ENCODE measurements around the gene COL4A5.

Gene COL4A5

DNA sequence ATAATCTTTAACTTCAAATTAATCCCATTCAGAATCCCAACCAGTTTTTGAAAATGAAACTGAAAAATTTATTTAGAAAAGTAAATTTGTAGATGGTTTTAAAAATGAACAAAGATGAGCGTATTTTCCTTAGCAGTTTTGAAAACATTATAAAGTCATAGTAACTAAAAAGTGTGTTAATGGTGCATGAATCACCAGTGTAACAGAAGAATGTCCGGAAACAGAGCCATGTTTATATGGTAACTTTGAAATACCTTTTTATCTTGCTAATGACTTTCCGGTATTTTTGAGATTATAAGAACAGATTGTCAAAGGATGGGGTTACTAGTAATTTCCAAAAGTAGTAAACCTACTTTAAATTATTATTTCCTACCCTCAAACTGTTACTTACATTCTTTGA is 150.9 kb downstream of the COL4A5 start:
- Histone ChIP-seq H3K27ac (ENCODE audit: low read depth, low read length) (no peak overlapping the region), H3K4me3 (ENCODE audit: low read depth in 1 of 5, low read length in 5 of 5) (no peak overlapping the region), H3K4me1 (ENCODE audit: control insufficient read depth in 5 of 5, insufficient read depth in 5 of 5, low read length in 5 of 5) (no peaks in the 10 kb centered on the region), H3K9me3 (ENCODE audit: control insufficient read depth in 5 of 5, low read length in 5 of 5) (no peaks in the 10 kb centered on the region), H3K36me3 (ENCODE audit: control insufficient read depth in 5 of 5, insufficient read depth in 5 of 5, low read length in 5 of 5) (no peaks in the 10 kb centered on the region), H3K9ac (ENCODE audit: low read length in 5 of 5) (no peak overlapping the region), H3K27me3 (ENCODE audit: control insufficient read depth in 5 of 5, insufficient read depth in 4 of 5, low read length in 5 of 5) (peaks cover 0 to 4% (median 0%) of the 10 kb centered on the region in 5 donors)

DNA sequence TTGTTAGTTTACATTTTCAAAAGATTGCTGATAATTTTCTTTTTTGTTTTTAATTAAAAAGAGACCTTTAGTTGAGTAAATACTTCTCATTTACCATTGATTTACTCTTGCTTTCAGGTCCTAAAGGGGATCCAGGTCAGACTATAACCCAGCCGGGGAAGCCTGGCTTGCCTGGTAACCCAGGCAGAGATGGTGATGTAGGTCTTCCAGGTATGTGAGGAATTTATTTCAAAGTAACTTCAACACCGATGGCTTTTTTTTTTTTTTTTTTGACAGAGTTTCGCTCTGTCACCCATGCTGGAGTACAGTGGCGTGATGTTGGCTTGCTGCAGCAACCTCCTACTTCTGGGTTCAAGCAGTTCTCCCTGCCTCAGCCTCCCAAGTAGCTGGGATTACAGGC is 161.6 kb downstream of the COL4A5 start:
- no peaks in the 10 kb centered on the region for H3K9me3 ChIP-seq (ENCODE audit: control insufficient read depth in 5 of 5, low read length in 5 of 5)
- peaks cover 0 to 3% (median 0%) of the 10 kb centered on the region in 5 donors for H3K27me3 ChIP-seq (ENCODE audit: control insufficient read depth in 5 of 5, insufficient read depth in 4 of 5, low read length in 5 of 5)
- H3K9ac ChIP-seq (ENCODE audit: low read length in 5 of 5), result no peak overlapping the region
- H3K36me3 ChIP-seq (ENCODE audit: control insufficient read depth in 5 of 5, insufficient read depth in 5 of 5, low read length in 5 of 5), result no peaks in the 10 kb centered on the region
- H3K4me1 ChIP-seq (ENCODE audit: control insufficient read depth in 5 of 5, insufficient read depth in 5 of 5, low read length in 5 of 5), result no peaks in the 10 kb centered on the region
- H3K4me3 ChIP-seq (ENCODE audit: low read depth in 1 of 5, low read length in 5 of 5), result no peak overlapping the region
- no peak overlapping the region for H3K27ac ChIP-seq (ENCODE audit: low read depth, low read length)

- no peak overlapping the region for H3K4me3 ChIP-seq (ENCODE audit: low read depth in 1 of 5, low read length in 5 of 5)
- H3K4me1 ChIP-seq (ENCODE audit: control insufficient read depth in 5 of 5, insufficient read depth in 5 of 5, low read length in 5 of 5), result no peaks in the 10 kb centered on the region
- no peaks in the 10 kb centered on the region for H3K27me3 ChIP-seq (ENCODE audit: control insufficient read depth in 5 of 5, insufficient read depth in 4 of 5, low read length in 5 of 5)
- no peak overlapping the region for H3K9ac ChIP-seq (ENCODE audit: low read length in 5 of 5)
- H3K9me3 ChIP-seq (ENCODE audit: control insufficient read depth in 5 of 5, low read length in 5 of 5), result no peaks in the 10 kb centered on the region
- no peaks in the 10 kb centered on the region for H3K36me3 ChIP-seq (ENCODE audit: control insufficient read depth in 5 of 5, insufficient read depth in 5 of 5, low read length in 5 of 5)
- H3K27ac ChIP-seq (ENCODE audit: low read depth, low read length), result no peak overlapping the region
Measured at GRCh38 chrX:108610141-108610540, 170.5 kb downstream of the COL4A5 start.

DNA sequence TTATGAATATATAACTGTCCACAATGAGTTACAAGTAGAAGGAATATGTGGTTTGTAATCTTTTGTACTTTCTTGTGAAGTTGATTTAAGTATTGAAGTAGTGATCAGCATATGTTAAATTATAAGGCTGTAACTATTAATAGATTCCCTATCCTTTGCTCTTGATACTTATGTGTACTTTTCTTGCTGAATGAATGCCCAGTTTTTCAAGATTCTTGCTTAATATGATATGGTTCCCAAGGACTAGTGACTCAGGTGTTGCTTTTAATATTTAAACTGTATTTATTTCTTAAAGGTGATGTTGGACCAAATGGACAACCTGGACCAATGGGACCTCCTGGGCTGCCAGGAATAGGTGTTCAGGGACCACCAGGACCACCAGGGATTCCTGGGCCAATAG is 175.0 kb downstream of the COL4A5 start:
- Histone ChIP-seq H3K27me3 (ENCODE audit: control insufficient read depth in 5 of 5, insufficient read depth in 4 of 5, low read length in 5 of 5) (no peaks in the 10 kb centered on the region), H3K4me1 (ENCODE audit: control insufficient read depth in 5 of 5, insufficient read depth in 5 of 5, low read length in 5 of 5) (no peaks in the 10 kb centered on the region), H3K36me3 (ENCODE audit: control insufficient read depth in 5 of 5, insufficient read depth in 5 of 5, low read length in 5 of 5) (no peaks in the 10 kb centered on the region), H3K4me3 (ENCODE audit: low read depth in 1 of 5, low read length in 5 of 5) (no peak overlapping the region), H3K9ac (ENCODE audit: low read length in 5 of 5) (no peak overlapping the region), H3K27ac (ENCODE audit: low read depth, low read length) (no peak overlapping the region), H3K9me3 (ENCODE audit: control insufficient read depth in 5 of 5, low read length in 5 of 5) (no peaks in the 10 kb centered on the region)

DNA sequence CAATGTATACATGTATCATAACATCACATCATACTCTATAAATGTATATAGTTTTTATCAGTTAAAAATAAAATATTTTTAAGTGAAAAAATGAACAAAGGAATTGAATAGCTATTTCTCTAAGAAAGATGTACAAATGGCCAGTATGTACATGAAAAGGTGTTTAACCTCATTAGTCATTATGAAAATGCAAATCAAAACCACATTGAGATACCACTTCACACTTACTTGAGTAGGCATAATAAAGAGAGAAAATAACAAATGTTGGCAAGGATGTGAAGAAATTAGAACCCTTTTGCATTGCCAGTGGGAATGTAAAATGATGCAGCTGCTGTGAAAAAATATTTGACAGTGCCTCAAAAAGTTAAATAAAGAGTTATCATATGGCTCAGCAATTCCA is 201.2 kb downstream of the COL4A5 start:
- Histone ChIP-seq H3K4me3 (ENCODE audit: low read depth in 1 of 5, low read length in 5 of 5) (no peak overlapping the region), H3K9me3 (ENCODE audit: control insufficient read depth in 5 of 5, low read length in 5 of 5) (peaks cover 0 to 20% (median 16%) of the 10 kb centered on the region in 5 donors), H3K4me1 (ENCODE audit: control insufficient read depth in 5 of 5, insufficient read depth in 5 of 5, low read length in 5 of 5) (no peaks in the 10 kb centered on the region), H3K9ac (ENCODE audit: low read length in 5 of 5) (no peak overlapping the region), H3K27ac (ENCODE audit: low read depth, low read length) (no peak overlapping the region), H3K27me3 (ENCODE audit: control insufficient read depth in 5 of 5, insufficient read depth in 4 of 5, low read length in 5 of 5) (peaks cover 0 to 4% (median 0%) of the 10 kb centered on the region in 5 donors), H3K36me3 (ENCODE audit: control insufficient read depth in 5 of 5, insufficient read depth in 5 of 5, low read length in 5 of 5) (no peaks in the 10 kb centered on the region)

DNA sequence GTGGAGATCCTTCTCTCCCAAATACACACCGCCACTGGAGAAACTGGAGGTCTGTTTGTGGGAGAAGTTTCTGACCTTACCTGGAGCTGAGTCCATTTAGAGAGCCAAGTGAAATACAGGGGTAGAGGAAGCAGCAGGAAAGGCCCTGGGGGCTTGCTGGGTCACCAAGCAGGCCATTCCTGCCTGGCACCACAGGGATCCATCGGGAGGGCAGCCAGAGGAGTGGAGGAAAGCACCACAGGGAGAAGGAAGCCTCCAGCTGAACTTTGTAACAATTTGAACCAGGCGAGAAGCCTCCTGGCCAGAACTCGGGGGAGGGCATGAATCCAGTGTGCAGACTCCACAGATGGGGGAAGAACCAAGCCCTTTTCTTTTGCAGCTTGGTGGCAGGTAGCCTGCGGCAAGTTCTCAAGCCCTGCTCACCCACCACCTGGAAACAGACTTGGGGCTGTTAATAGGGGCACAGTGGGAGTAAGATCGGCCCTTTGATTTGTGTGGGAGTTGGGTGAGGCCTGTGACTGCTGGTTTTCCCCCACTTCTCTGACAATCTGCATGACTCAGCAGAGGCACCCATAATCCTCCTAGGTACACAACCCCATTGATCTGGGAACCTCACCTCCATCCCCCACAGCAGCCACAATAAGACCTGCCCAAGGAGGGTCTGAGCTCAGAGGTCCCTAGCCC is 202.1 kb downstream of the COL4A5 start:
- Histone ChIP-seq H3K36me3 (ENCODE audit: control insufficient read depth in 5 of 5, insufficient read depth in 5 of 5, low read length in 5 of 5) (no peaks in the 10 kb centered on the region), H3K4me3 (ENCODE audit: low read depth in 1 of 5, low read length in 5 of 5) (no peak overlapping the region), H3K27me3 (ENCODE audit: control insufficient read depth in 5 of 5, insufficient read depth in 4 of 5, low read length in 5 of 5) (peaks cover 0 to 4% (median 0%) of the 10 kb centered on the region in 5 donors), H3K27ac (ENCODE audit: low read depth, low read length) (no peak overlapping the region), H3K9me3 (ENCODE audit: control insufficient read depth in 5 of 5, low read length in 5 of 5) (peaks cover 0 to 20% (median 16%) of the 10 kb centered on the region in 5 donors), H3K9ac (ENCODE audit: low read length in 5 of 5) (no peak overlapping the region), H3K4me1 (ENCODE audit: control insufficient read depth in 5 of 5, insufficient read depth in 5 of 5, low read length in 5 of 5) (no peaks in the 10 kb centered on the region)

DNA sequence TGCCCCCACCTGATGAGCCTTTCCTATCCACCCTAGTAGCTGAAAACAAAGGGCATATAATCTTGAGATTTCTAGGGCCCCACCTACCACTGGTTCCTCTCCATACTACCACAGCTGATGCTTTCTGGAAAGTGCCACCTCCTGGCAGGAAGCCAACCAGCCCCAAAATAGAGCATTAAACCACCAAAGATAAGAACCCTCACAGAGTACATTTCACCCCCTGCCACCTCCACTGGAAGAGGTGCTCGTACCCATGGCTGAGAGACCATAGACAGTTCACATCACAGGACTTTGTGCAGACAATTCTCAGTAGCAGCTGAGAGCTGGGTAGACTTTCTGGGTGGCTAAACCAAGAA is 202.6 kb downstream of the COL4A5 start:
- Histone ChIP-seq H3K9me3 (ENCODE audit: control insufficient read depth in 5 of 5, low read length in 5 of 5) (peaks cover 0 to 20% (median 16%) of the 10 kb centered on the region in 5 donors), H3K9ac (ENCODE audit: low read length in 5 of 5) (no peak overlapping the region), H3K4me1 (ENCODE audit: control insufficient read depth in 5 of 5, insufficient read depth in 5 of 5, low read length in 5 of 5) (no peaks in the 10 kb centered on the region), H3K27me3 (ENCODE audit: control insufficient read depth in 5 of 5, insufficient read depth in 4 of 5, low read length in 5 of 5) (peaks cover 0 to 4% (median 0%) of the 10 kb centered on the region in 5 donors), H3K36me3 (ENCODE audit: control insufficient read depth in 5 of 5, insufficient read depth in 5 of 5, low read length in 5 of 5) (no peaks in the 10 kb centered on the region), H3K27ac (ENCODE audit: low read depth, low read length) (no peak overlapping the region), H3K4me3 (ENCODE audit: low read depth in 1 of 5, low read length in 5 of 5) (no peak overlapping the region)

- no peak overlapping the region for H3K4me3 ChIP-seq (ENCODE audit: low read depth in 1 of 5, low read length in 5 of 5)
- peaks cover 0 to 3% (median 0%) of the 10 kb centered on the region in 5 donors for H3K27me3 ChIP-seq (ENCODE audit: control insufficient read depth in 5 of 5, insufficient read depth in 4 of 5, low read length in 5 of 5)
- H3K27ac ChIP-seq (ENCODE audit: low read depth, low read length), result no peak overlapping the region
- no peaks in the 10 kb centered on the region for H3K36me3 ChIP-seq (ENCODE audit: control insufficient read depth in 5 of 5, insufficient read depth in 5 of 5, low read length in 5 of 5)
- H3K4me1 ChIP-seq (ENCODE audit: control insufficient read depth in 5 of 5, insufficient read depth in 5 of 5, low read length in 5 of 5), result no peaks in the 10 kb centered on the region
- no peak overlapping the region for H3K9ac ChIP-seq (ENCODE audit: low read length in 5 of 5)
- H3K9me3 ChIP-seq (ENCODE audit: control insufficient read depth in 5 of 5, low read length in 5 of 5), result no peaks in the 10 kb centered on the region
Measured at GRCh38 chrX:108664701-108665100, 225.1 kb downstream of the COL4A5 start.

DNA sequence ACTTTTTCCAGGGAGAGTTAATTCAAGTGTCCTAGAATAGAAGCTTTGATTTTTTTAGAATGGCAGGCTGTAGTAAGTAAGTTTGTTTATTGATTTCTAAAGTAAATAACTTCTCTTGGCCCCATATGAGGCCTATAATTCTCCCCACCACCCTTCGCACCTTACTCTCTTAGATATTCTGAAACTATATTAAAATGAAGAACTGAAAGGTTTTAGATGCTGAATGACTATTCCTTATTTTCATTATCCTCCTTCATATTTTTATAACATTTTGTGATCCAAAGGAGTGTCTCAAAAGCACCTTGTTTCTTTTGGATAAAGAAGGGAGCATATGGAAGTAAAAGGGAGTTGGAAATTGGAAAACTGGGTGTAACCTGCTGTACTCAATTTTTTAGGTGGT is 226.5 kb downstream of the COL4A5 start:
- H3K4me1 ChIP-seq (ENCODE audit: control insufficient read depth in 5 of 5, insufficient read depth in 5 of 5, low read length in 5 of 5), result no peaks in the 10 kb centered on the region
- H3K9ac ChIP-seq (ENCODE audit: low read length in 5 of 5), result no peak overlapping the region
- H3K9me3 ChIP-seq (ENCODE audit: control insufficient read depth in 5 of 5, low read length in 5 of 5), result no peaks in the 10 kb centered on the region
- no peaks in the 10 kb centered on the region for H3K27me3 ChIP-seq (ENCODE audit: control insufficient read depth in 5 of 5, insufficient read depth in 4 of 5, low read length in 5 of 5)
- no peak overlapping the region for H3K27ac ChIP-seq (ENCODE audit: low read depth, low read length)
- H3K36me3 ChIP-seq (ENCODE audit: control insufficient read depth in 5 of 5, insufficient read depth in 5 of 5, low read length in 5 of 5), result no peaks in the 10 kb centered on the region
- H3K4me3 ChIP-seq (ENCODE audit: low read depth in 1 of 5, low read length in 5 of 5), result no peak overlapping the region

DNA sequence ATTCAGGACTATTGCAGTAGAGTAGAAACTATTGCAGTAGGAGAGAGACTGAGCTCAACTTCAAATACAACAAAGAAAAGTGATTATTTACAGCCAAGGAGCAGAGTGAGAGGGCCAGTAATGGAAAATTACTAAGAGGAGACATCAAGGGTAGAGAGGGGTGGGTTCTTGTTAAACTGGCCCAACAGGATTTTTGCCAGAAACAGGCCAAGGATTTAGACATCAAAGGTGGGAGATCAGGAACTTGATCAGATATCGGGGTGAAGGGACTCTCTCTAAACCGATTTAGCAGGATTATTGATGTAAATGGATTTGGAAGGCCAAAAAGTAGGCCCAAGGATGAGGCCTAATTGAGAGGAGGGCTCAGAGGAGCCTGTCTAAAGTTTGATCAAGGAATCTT is 231.9 kb downstream of the COL4A5 start:
- Histone ChIP-seq H3K9ac (ENCODE audit: low read length in 5 of 5) (no peak overlapping the region), H3K36me3 (ENCODE audit: control insufficient read depth in 5 of 5, insufficient read depth in 5 of 5, low read length in 5 of 5) (no peaks in the 10 kb centered on the region), H3K4me1 (ENCODE audit: control insufficient read depth in 5 of 5, insufficient read depth in 5 of 5, low read length in 5 of 5) (no peaks in the 10 kb centered on the region), H3K27ac (ENCODE audit: low read depth, low read length) (no peak overlapping the region), H3K4me3 (ENCODE audit: low read depth in 1 of 5, low read length in 5 of 5) (no peak overlapping the region), H3K9me3 (ENCODE audit: control insufficient read depth in 5 of 5, low read length in 5 of 5) (no peaks in the 10 kb centered on the region), H3K27me3 (ENCODE audit: control insufficient read depth in 5 of 5, insufficient read depth in 4 of 5, low read length in 5 of 5) (no peaks in the 10 kb centered on the region)

All from subcutaneous abdominal adipose tissue (tissue), 5 donors.